ENCODE results near the gene KLHL33. TPM values are rescaled to one million over a fixed set of nuclear protein-coding genes. Genes with fewer than 3 reads are reported as not detected.

Gene KLHL33
- total RNA-seq, 1 experiment from 2014 or later, result 0.14 TPM

- POLR2A ChIA-PET, result no interaction called here
- Mint-ChIP-seq H3K4me1 (ENCODE audit: insufficient read depth, unreplicated experiment) (no peaks in the 10 kb centered on the region), H3K27me3 (ENCODE audit: insufficient read depth, unreplicated experiment) (no peaks in the 10 kb centered on the region), H3K36me3 (ENCODE audit: insufficient read depth, unreplicated experiment) (peaks cover 53% of the 10 kb centered on the region), H3K4me3 (ENCODE audit: unreplicated experiment) (no peak overlapping the region), H3K9me3 (ENCODE audit: unreplicated experiment) (no peaks in the 10 kb centered on the region), H3K27ac (ENCODE audit: low read depth, unreplicated experiment) (no peak overlapping the region)
- intact Hi-C loops (cut with micrococcal nuclease), result no loop called here
- no peak for TF ChIP-seq CTCF (IDR thresholded peaks at IDR 0.05; ENCODE audit: unreplicated experiment)
- DNase-seq (ENCODE audit: unreplicated experiment), result no peak
- CTCF ChIA-PET, result interaction anchor here (0.7 to 1.3 kb wide), 2 partner anchors 28 to 674 kb away, joined by 4 to 7 read pairs; no protein-coding TSS in a partner anchor
- BruUV-seq (replicated peaks), result no TSS peak
These were observed 58.8 kb downstream of the KLHL33 start for GRCh38 chr14:20377171-20377570.

- H3K36me3 Mint-ChIP-seq (ENCODE audit: insufficient read depth, unreplicated experiment), result peaks cover 53% of the 10 kb centered on the region
- no peak overlapping the region for H3K4me3 Mint-ChIP-seq (ENCODE audit: unreplicated experiment)
- no peaks in the 10 kb centered on the region for H3K9me3 Mint-ChIP-seq (ENCODE audit: unreplicated experiment)
- H3K4me1 Mint-ChIP-seq (ENCODE audit: insufficient read depth, unreplicated experiment), result no peaks in the 10 kb centered on the region
- ChIA-PET POLR2A (no interaction called here), CTCF (interaction anchor here (1.1 kb wide), 1 partner anchor 15 kb away, joined by 3 read pairs; no protein-coding TSS in a partner anchor)
- no TSS peak for BruUV-seq (replicated peaks)
- H3K27me3 Mint-ChIP-seq (ENCODE audit: insufficient read depth, unreplicated experiment), result no peaks in the 10 kb centered on the region
- no peak overlapping the region for H3K27ac Mint-ChIP-seq (ENCODE audit: low read depth, unreplicated experiment)
- no peak for DNase-seq (ENCODE audit: unreplicated experiment)
- intact Hi-C loops (cut with micrococcal nuclease), result no loop called here
- TF ChIP-seq CTCF (IDR thresholded peaks at IDR 0.05; ENCODE audit: unreplicated experiment), result no peak
These were observed 59.8 kb downstream of the KLHL33 start for GRCh38 chr14:20376071-20376588.

Other genes starting within 250 kb of the KLHL33 start
- not detected in 2 replicates for gene OR11G2, start 245.3 kb downstream of the KLHL33 start, total RNA-seq (2022)
- gene OR11H6, start 212.5 kb downstream of the KLHL33 start, total RNA-seq (2022), result not detected in 2 replicates
- not detected in 2 replicates for gene OR11H7, start 207.2 kb downstream of the KLHL33 start, total RNA-seq (2022)
- not detected in 2 replicates for gene OR11H4, start 196.9 kb downstream of the KLHL33 start, total RNA-seq (2022)
- 18.4 and 22.9 TPM in 2 replicates for gene TTC5, start 130.2 kb downstream of the KLHL33 start, total RNA-seq (2022)
- 105 and 108 TPM in 2 replicates for gene CCNB1IP1, start 102.9 kb downstream of the KLHL33 start, total RNA-seq (2022)
- 30.4 and 33.4 TPM in 2 replicates for gene PARP2, start 92.5 kb downstream of the KLHL33 start, total RNA-seq (2022)
- gene TEP1, start 22.7 kb downstream of the KLHL33 start, total RNA-seq (2022), result 20.4 and 22.7 TPM in 2 replicates
- gene OSGEP, start 18.6 kb upstream of the KLHL33 start, total RNA-seq (2022), result 27.2 and 34.7 TPM in 2 replicates
- gene APEX1, start 19.1 kb upstream of the KLHL33 start, total RNA-seq (2022), result 140 and 168 TPM in 2 replicates
- gene PIP4P1, start 25.3 kb upstream of the KLHL33 start, total RNA-seq (2022), result 22.5 and 34.9 TPM in 2 replicates
- gene PNP, start 33.2 kb upstream of the KLHL33 start, total RNA-seq (2022), result 56.0 and 63.9 TPM in 2 replicates
- gene RNASE10, start 69.4 kb upstream of the KLHL33 start, total RNA-seq (2022), result 0.44 and 0.98 TPM in 2 replicates
- not detected in 2 replicates for gene RNASE9, start 124.9 kb upstream of the KLHL33 start, total RNA-seq (2022)
- not detected in 2 replicates for gene RNASE11, start 151.8 kb upstream of the KLHL33 start, total RNA-seq (2022)
- not detected in 2 replicates for gene RNASE12, start 155.2 kb upstream of the KLHL33 start, total RNA-seq (2022)
- gene OR6S1, start 205.5 kb upstream of the KLHL33 start, total RNA-seq (2022), result not detected in 2 replicates
- gene RNASE4, start 248.4 kb upstream of the KLHL33 start, total RNA-seq (2022), result 1.2 and 2.4 TPM in 2 replicates

Measured in MCF 10A (cell line).